Mesothelial cell of epicardium (in vitro differentiated cells): Measurements from ENCODE around the gene MRPS10. TPM values are rescaled to one million over a fixed set of nuclear protein-coding genes. Genes with fewer than 3 reads are reported as not detected.

Experiments used
- DNase-seq, 2 experiments: peaks; one replicate each; pipeline ENCODE4 v3.0.0; 2021; ENCODE audit warnings: low spot score in 2 of 2; ENCODE audit not compliant: unreplicated experiment in 2 of 2
- H3K27ac Mint-ChIP-seq: 2 replicates; pipeline ENCODE4 v1.8.0; 2021; ENCODE audit warnings: mixed read lengths
- H3K27me3 Mint-ChIP-seq: 2 replicates; pipeline ENCODE4 v1.8.0; 2021; ENCODE audit warnings: low read depth, mixed read lengths
- H3K36me3 Mint-ChIP-seq: 2 replicates; pipeline ENCODE4 v1.8.0; 2021; ENCODE audit warnings: mixed read lengths
- H3K4me1 Mint-ChIP-seq: 2 replicates; pipeline ENCODE4 v1.8.0; 2021; ENCODE audit warnings: mixed read lengths
- H3K4me3 Mint-ChIP-seq: 2 replicates; pipeline ENCODE4 v1.8.0; 2021; ENCODE audit warnings: mild to moderate bottlenecking, moderate library complexity, mixed read lengths
- H3K9me3 Mint-ChIP-seq: 2 replicates; pipeline ENCODE4 v1.8.0; 2021; ENCODE audit warnings: mixed read lengths
- total RNA-seq: library from RNA; stranded (reverse); gene quantifications from 3 replicates; pipeline ENCODE4 v1.2.1, GENCODE V29; 2021
- TF ChIP-seq, protein P1 (sequence below): fragments of 200-600 bp; sonication (generic); IDR thresholded peaks from one replicate; pipeline ENCODE4 v1.5.0; 2021; ENCODE audit warnings: antibody characterized with exemption; ENCODE audit not compliant: unreplicated experiment

MRPS10 gene
- total RNA-seq, 1 donor from 2014 or later, result 23.9 TPM

DNA sequence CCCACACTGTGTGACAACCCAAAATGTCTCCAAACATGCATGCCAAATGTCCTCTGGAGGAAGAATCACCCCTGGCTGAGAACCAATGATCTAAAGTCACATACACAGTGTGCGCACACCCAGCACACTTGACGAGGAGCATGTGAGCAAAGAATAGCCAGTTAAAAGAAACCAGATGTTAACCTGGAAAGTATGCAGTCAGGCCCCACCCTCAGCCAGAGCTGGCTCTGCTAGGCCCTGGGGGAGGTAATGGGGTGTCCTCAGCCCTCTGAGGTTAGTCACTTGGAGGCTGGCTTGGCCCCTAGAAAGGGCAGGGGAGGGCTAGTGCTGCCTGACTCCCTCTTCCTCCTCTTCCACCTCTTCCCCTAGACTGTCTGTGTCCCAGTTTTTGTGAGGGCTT lies 59.6 kb downstream of the MRPS10 start:
- no peak overlapping the region for H3K4me3 Mint-ChIP-seq
- H3K27ac Mint-ChIP-seq, result peak overlapping the region; percentile 61
- H3K27me3 Mint-ChIP-seq, result peaks cover 3% of the 10 kb centered on the region
- TF ChIP-seq, protein P1, sequence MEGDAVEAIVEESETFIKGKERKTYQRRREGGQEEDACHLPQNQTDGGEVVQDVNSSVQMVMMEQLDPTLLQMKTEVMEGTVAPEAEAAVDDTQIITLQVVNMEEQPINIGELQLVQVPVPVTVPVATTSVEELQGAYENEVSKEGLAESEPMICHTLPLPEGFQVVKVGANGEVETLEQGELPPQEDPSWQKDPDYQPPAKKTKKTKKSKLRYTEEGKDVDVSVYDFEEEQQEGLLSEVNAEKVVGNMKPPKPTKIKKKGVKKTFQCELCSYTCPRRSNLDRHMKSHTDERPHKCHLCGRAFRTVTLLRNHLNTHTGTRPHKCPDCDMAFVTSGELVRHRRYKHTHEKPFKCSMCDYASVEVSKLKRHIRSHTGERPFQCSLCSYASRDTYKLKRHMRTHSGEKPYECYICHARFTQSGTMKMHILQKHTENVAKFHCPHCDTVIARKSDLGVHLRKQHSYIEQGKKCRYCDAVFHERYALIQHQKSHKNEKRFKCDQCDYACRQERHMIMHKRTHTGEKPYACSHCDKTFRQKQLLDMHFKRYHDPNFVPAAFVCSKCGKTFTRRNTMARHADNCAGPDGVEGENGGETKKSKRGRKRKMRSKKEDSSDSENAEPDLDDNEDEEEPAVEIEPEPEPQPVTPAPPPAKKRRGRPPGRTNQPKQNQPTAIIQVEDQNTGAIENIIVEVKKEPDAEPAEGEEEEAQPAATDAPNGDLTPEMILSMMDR, result no peak
- no peaks in the 10 kb centered on the region for H3K36me3 Mint-ChIP-seq
- no peak for DNase-seq
- peaks cover 4% of the 10 kb centered on the region for H3K4me1 Mint-ChIP-seq
- H3K9me3 Mint-ChIP-seq, result no peaks in the 10 kb centered on the region

Other genes with a start within 250 kb of the MRPS10 start
- 32.1 to 38.9 TPM (median 36.5 TPM) in 3 replicates for gene TAF8, start 167.3 kb downstream of the MRPS10 start, total RNA-seq
- 22.4 to 23.9 TPM (median 22.5 TPM) in 3 replicates for gene C6orf132, start 75.2 kb downstream of the MRPS10 start, total RNA-seq
- gene GUCA1A, start 44.5 kb downstream of the MRPS10 start, total RNA-seq, result 0.91 to 1.3 TPM (median 0.92 TPM) in 3 replicates
- 2.2 to 2.7 TPM (median 2.6 TPM) in 3 replicates for gene GUCA1B, start 22.9 kb downstream of the MRPS10 start, total RNA-seq
- 18.6 to 20.3 TPM (median 19.8 TPM) in 3 replicates for gene TRERF1, start 234.1 kb upstream of the MRPS10 start, total RNA-seq